GM03348 (cell line): Measurements from ENCODE around the gene SMPDL3A.
"Not testable (repeated sequence)": the region's sequence is repeated elsewhere in the genome, so short reads cannot be mapped to it uniquely, and the experiment has no call there.

ENCODE experiments used
- DNase-seq: peaks from one replicate; pipeline ENCODE4 v3.0.0; 2012; ENCODE audit warnings: low spot score

SMPDL3A gene

DNA sequence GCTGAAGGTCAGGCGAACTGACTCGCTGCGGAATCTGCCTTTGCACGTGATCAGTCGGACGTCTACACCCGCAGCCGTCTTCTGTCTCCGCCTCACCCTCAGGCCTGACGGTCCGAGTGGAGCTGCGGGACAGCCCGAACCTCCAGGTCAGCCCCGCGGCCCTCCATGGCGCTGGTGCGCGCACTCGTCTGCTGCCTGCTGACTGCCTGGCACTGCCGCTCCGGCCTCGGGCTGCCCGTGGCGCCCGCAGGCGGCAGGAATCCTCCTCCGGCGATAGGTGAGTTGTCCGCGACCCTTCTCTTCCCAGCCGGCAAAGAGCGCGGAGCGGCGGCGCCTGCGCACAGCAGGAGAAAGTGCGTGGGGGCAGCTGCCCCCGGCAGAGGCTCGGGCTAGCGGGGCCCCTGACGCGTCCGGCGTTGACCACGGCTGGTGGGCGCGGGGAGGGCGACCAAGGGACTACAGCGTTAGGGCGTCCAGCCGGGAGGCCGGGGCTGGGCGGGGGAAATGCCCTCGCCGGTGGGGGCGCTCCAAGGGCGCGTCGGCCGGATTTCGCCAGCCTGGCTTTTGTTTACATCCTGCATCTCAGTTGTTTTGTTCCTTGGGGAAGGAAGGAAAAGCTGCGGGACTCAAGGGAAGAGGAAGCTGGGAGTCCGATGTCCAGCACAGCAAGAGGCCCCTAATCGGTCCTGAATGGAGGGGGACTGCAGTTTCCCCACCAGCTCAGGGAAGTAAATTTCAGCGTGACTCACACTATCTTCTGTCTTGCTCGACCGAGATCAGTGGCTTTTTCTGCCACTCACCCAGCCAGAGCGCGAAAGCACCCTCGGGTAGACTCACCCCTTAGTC lies at the start of gene SMPDL3A:
TSS of gene SMPDL3A (plus strand) at position 77 of the 846 bp plus-strand sequence. CDS start at position 166, 89 bp downstream.
- DNase-seq: peak; percentile 86

DNA sequence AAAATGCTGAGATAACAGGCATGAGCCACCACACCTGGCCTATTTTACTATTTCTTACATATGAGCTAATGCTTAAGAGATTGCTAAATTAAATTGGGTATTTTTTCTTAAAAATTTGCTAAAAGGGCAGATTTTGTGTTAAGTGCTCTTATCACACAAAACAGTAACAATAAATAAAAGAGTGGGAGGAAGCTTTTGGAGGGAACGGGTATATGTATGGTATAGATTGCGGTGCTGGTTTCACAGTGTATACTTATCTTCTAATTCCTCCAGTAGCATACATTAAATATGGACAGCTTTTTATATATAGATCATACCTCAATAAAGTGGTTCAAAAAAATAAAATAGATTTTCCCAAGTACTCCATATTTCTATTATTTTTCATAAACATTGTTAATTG lies 49.0 kb upstream of the SMPDL3A start:
- DNase-seq: no peak

- DNase-seq: no peak
Measured at GRCh38 chr6:122740936-122741335, 48.1 kb upstream of the SMPDL3A start.

GRCh38 chr6:122744247-122744646 lies 44.8 kb upstream of the SMPDL3A start:
- peak; percentile 10 for DNase-seq

GRCh38 chr6:122744856-122745255 lies 44.2 kb upstream of the SMPDL3A start:
- not testable (repeated sequence) for DNase-seq

- no peak for DNase-seq
Measured at GRCh38 chr6:122746688-122747087, 42.4 kb upstream of the SMPDL3A start.

DNA sequence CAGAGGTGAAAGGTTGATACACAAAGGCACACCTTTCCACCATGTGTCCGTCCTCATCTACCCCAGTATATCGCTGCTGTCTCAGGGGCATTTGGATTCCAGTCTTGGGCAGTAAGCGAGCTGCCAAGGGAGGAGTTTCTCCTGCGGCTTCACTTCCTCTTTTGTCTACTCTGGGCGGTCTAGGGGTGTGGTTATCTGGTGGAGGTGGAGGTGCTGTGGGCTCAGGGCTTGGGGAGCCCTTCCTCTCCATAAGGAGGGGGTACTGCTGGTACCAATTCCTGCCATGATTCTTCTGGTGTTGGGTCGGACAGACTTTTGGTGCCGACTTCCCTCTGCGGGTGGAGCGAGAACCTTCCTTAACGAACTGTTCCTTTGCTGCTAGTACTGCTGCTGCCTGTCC lies 41.5 kb upstream of the SMPDL3A start:
- DNase-seq: no peak

- DNase-seq: not testable (repeated sequence)
Measured at GRCh38 chr6:122748945-122749344, 40.1 kb upstream of the SMPDL3A start.

GRCh38 chr6:122749451-122750050 lies 39.5 kb upstream of the SMPDL3A start:
- DNase-seq: no peak

DNA sequence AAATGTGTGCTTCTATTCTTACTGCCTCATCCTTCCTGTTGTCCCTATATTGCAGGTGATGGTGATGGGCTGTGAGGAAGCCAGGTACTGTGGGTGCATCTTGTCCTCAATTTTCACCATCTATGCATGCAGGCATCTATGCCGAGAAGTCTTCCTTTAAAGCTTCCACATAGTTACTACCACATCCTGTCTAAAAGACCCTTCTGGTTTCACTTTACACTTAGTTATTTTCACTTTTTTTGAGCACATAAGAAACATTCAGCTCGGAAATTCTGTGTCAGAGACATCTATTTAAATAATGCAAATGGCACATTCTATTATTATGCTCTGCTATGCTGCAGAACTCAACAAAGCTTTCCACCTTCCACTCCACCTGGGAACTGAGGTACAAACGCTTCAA lies 37.7 kb upstream of the SMPDL3A start:
- DNase-seq: no peak

GRCh38 chr6:122752459-122752858 lies 36.6 kb upstream of the SMPDL3A start:
- no peak for DNase-seq

- DNase-seq: no peak
Measured at GRCh38 chr6:122753000-122753687, 35.9 kb upstream of the SMPDL3A start.

DNA sequence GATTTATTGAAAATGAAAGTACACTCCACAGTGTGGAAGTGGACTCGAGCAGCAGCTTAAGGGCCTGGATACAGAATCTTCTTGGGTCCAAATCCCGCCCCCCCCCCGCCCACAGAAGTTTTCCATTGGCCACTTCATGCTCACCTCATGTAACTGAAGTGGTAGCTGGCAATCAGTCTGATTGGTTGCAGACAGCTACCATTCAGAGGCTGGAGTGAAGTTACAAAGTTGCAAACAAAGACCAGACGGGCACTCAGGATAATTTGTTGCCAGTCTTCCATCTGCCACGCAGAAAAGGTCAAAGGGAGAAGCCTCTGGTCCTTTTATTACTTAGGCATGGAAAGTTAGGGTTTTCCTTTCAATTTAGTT lies 35.4 kb upstream of the SMPDL3A start:
- DNase-seq: no peak

DNA sequence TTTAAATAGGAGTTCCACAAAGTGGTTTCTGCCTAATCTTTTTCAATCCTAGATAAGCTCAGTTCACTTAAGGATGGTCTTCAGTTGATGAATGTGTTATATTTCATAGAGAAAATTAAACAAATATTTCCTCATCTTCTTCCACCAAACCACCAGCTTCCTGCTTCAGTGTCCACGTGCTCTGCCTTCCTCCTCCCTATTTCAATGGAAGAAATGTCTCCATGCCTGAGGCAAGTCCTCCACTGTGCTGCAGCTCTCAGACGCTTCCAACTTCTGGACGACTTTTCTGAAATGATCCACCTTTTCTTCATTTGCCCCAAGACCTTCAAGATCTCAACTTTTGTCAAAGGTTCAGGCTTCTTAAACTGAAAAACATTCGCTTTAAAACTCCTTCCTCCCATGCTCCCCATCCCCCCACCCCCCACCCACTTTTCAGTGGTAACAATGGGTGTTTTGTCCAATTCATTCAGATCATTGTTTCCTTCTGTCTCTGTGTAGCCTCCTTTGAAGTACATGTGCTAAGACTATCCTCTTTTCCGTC lies 34.8 kb upstream of the SMPDL3A start:
- DNase-seq: no peak

DNA sequence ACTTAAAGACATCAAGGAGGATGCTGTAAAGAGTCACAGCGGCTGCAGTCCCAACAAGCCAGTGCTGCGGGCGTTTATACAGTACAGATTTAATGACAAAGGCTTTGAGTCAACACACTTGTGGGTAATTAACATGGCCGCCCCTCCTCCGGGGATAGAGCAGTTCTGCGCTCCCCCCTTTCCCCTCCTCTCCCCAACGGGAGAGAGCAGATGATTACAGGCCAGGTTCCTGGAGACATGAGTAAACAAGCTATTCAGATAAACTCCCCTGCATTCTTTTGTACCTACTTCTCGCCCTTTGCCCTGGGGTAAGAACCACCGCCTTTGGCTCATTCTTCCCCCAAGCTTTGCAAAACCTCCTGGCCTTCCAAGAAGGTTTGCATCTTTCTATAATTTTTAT lies 33.2 kb upstream of the SMPDL3A start:
- DNase-seq: no peak

DNA sequence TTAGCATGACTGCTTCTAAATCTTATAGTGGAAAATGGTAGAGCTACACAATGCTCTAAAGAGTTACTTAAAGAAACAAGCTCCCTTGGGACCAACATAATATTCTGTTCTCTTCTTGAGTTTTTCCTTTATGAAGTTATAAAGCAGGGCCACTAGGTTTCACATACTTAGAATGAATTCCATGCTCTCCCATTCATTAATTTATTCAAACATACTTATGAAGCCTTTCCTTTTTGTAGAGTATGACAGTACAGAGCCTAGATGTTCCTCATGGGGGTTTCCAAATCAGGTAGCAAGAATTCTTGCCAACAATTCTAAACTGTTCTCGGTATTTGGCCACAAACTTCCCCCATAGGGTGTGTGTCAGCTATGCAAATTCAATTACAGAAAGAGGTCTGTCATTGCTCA lies 30.1 kb upstream of the SMPDL3A start:
- DNase-seq: no peak

GRCh38 chr6:122760330-122760729 lies 28.7 kb upstream of the SMPDL3A start:
- DNase-seq: no peak

DNA sequence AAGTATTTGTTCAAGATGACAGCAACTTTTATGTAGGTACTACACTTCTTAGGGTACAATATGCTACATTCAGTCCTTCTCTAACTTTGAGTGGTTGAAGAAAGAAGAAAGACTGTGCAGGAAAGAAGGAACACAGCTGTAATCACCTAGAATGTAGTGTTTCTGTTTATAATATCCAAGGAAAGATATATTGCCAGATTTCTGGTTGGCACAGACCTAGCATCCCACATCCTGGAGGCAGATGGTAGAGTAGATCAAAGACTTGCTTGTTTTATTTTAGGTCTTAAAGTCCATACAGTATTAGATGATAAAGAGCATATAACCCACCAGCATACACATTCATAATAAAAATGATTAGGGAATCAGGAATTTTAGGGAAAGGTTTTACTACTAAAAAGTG lies 22.8 kb upstream of the SMPDL3A start:
- no peak for DNase-seq

DNA sequence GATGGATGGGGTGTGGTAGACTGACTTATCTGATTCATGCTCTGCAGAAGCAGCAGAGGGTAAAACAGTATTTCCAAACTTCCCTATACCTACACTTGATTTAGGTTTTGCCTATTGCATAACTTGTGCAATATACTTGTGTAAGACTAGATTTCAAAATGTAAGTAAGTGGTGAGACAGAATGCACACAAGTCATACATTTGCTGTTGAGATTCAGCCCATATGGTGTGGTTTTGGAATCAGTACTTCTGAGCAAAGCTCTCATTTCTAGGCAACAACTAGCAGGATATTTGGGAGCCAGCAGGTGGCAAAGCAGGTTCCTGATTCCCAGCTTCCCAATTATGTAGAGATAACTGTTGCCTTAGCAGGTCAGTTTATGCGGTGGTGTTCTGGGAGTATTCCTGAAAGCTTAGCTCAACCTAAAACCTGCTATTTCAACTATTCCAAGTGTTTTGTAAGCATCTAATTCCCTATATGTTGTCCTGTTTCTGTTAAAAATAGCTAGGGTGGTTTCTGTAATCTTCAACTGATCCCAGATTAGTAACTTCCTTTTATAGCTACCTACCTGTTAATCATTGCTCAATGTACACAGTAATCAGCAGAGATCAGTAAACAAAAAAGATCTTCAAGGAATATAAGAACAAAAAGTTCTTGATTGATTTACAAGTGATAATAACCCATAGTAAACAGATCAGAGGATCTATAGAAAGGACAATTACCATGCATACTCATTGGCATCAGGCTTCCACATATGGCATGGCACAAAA lies 18.0 kb upstream of the SMPDL3A start:
- DNase-seq: no peak

GRCh38 chr6:122772724-122773415 lies 16.2 kb upstream of the SMPDL3A start:
- DNase-seq: no peak

DNA sequence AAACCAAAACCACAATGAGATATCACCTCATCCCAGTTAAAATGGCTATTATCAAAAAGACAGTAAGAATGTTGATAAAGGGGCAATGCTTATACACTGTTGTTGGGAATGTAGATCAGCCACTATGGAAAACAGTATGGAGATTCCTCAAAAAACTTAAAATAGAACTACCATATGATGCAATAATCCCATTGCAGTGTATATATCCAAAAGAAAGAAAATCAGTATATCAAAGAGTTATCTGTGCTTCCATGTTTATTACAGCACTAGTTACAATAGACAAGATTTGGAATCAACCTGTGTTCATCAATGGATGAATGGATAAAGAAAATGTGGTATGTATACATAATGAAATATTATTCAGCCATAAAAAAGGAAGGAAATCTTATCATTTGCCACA lies 13.1 kb upstream of the SMPDL3A start:
- no peak for DNase-seq
